HG03460 (cell line): Measurements from ENCODE around the gene RASGRP1.

Experiments
- ATAC-seq: cut with Tn5 transposase; IDR thresholded peaks from one replicate; pipeline ENCODE4 v1.9.1; 2021; ENCODE audit not compliant: unreplicated experiment

The RASGRP1 gene

GRCh38 chr15:38538328-38539007, 26.1 kb downstream of the RASGRP1 start:
- no peak for ATAC-seq

- no peak for ATAC-seq
These were observed 28.4 kb downstream of the RASGRP1 start for GRCh38 chr15:38536201-38536676.

- ATAC-seq = no peak
These were observed 29.0 kb downstream of the RASGRP1 start for GRCh38 chr15:38535491-38536200.

GRCh38 chr15:38534691-38535090, 29.9 kb downstream of the RASGRP1 start:
- no peak for ATAC-seq

GRCh38 chr15:38533926-38534325, 30.7 kb downstream of the RASGRP1 start:
- ATAC-seq = no peak

- ATAC-seq = no peak
These were observed 31.1 kb downstream of the RASGRP1 start for GRCh38 chr15:38533416-38533915.

GRCh38 chr15:38532728-38533127, 31.9 kb downstream of the RASGRP1 start:
- ATAC-seq = no peak

GRCh38 chr15:38531509-38531908, 33.1 kb downstream of the RASGRP1 start:
- no peak for ATAC-seq

GRCh38 chr15:38530113-38530512, 34.5 kb downstream of the RASGRP1 start:
- peak; percentile 52 for ATAC-seq

- no peak for ATAC-seq
These were observed 36.3 kb downstream of the RASGRP1 start for GRCh38 chr15:38528294-38528693.

- ATAC-seq = no peak
These were observed 38.5 kb downstream of the RASGRP1 start for GRCh38 chr15:38526158-38526557.

- no peak for ATAC-seq
These were observed 39.1 kb downstream of the RASGRP1 start for GRCh38 chr15:38525489-38525888.

GRCh38 chr15:38524156-38524555, 40.5 kb downstream of the RASGRP1 start:
- ATAC-seq = no peak

GRCh38 chr15:38522922-38523321, 41.7 kb downstream of the RASGRP1 start:
- no peak for ATAC-seq

- no peak for ATAC-seq
These were observed 43.3 kb downstream of the RASGRP1 start for GRCh38 chr15:38521316-38521715.

GRCh38 chr15:38520035-38520434, 44.6 kb downstream of the RASGRP1 start:
- no peak for ATAC-seq

GRCh38 chr15:38518084-38518483, 46.5 kb downstream of the RASGRP1 start:
- no peak for ATAC-seq

GRCh38 chr15:38517312-38517975, 47.2 kb downstream of the RASGRP1 start:
- ATAC-seq = no peak

- ATAC-seq = no peak
These were observed 48.0 kb downstream of the RASGRP1 start for GRCh38 chr15:38516626-38517025.

- ATAC-seq = peak; percentile 80
These were observed 50.0 kb downstream of the RASGRP1 start for GRCh38 chr15:38514601-38515000.

- ATAC-seq = no peak
These were observed 51.7 kb downstream of the RASGRP1 start for GRCh38 chr15:38512901-38513300.

GRCh38 chr15:38509152-38509551, 55.5 kb downstream of the RASGRP1 start:
- no peak for ATAC-seq
